HG03064 (cell line): ENCODE data around the gene RUFY4.
A peak's percentile ranks its signal among the peaks of the same experiment; 100 is the strongest.
"Not testable (repeated sequence)": the region's sequence is repeated elsewhere in the genome, so short reads cannot be mapped to it uniquely, and the experiment has no call there.

Experiments used
- ATAC-seq: cut with Tn5 transposase; IDR thresholded peaks from one replicate; pipeline ENCODE4 v1.9.1; 2021; ENCODE audit warnings: low read depth; ENCODE audit not compliant: unreplicated experiment

Gene RUFY4

GRCh38 chr2:218079943-218080913 lies 11.2 kb downstream of the RUFY4 start:
- no peak for ATAC-seq

GRCh38 chr2:218081063-218081462 lies 12.0 kb downstream of the RUFY4 start:
- peak; percentile 82 for ATAC-seq

- ATAC-seq = no peak
Measured at GRCh38 chr2:218081695-218082094, 12.6 kb downstream of the RUFY4 start.

GRCh38 chr2:218082586-218083351 lies 13.7 kb downstream of the RUFY4 start:
- no peak for ATAC-seq

- ATAC-seq = no peak
Measured at GRCh38 chr2:218083352-218083676, 14.3 kb downstream of the RUFY4 start.

- no peak for ATAC-seq
Measured at GRCh38 chr2:218086478-218086877, 17.4 kb downstream of the RUFY4 start.

- no peak for ATAC-seq
Measured at GRCh38 chr2:218089259-218089658, 20.2 kb downstream of the RUFY4 start.

- no peak for ATAC-seq
Measured at GRCh38 chr2:218091746-218092145, 22.7 kb downstream of the RUFY4 start.

GRCh38 chr2:218093879-218094278 lies 24.8 kb downstream of the RUFY4 start:
- ATAC-seq = no peak

GRCh38 chr2:218095853-218096252 lies 26.8 kb downstream of the RUFY4 start:
- ATAC-seq = no peak

GRCh38 chr2:218097975-218098374 lies 28.9 kb downstream of the RUFY4 start:
- no peak for ATAC-seq

- ATAC-seq = not testable (repeated sequence)
Measured at GRCh38 chr2:218108834-218109233, 39.8 kb downstream of the RUFY4 start.

- ATAC-seq = not testable (repeated sequence)
Measured at GRCh38 chr2:218121789-218122188, 52.7 kb downstream of the RUFY4 start.

GRCh38 chr2:218122286-218122685 lies 53.2 kb downstream of the RUFY4 start:
- not testable (repeated sequence) for ATAC-seq

- no peak for ATAC-seq
Measured at GRCh38 chr2:218123986-218124385, 54.9 kb downstream of the RUFY4 start.

GRCh38 chr2:218125095-218125494 lies 56.0 kb downstream of the RUFY4 start:
- ATAC-seq = no peak

GRCh38 chr2:218125626-218126080 lies 56.6 kb downstream of the RUFY4 start, which contains the start of gene CXCR2:
TSS of gene CXCR2 (plus strand) at chr2:218126028. CDS start at chr2:218134802, 8,774 bp downstream.
- ATAC-seq = no peak

GRCh38 chr2:218127929-218128455 lies 58.9 kb downstream of the RUFY4 start:
- ATAC-seq = no peak

- ATAC-seq = no peak
Measured at GRCh38 chr2:218128781-218129457, 59.9 kb downstream of the RUFY4 start.

- ATAC-seq = no peak
Measured at GRCh38 chr2:218129458-218130135, 60.5 kb downstream of the RUFY4 start.
